Activated CD8-positive, alpha-beta memory T cell treated with anti-CD3 and anti-CD28 coated beads, Interleukin-2, amount 50 U/mL, for 24 hours (primary cell): ENCODE results near the gene CYBRD1.
"Not testable (repeated sequence)": the region's sequence is repeated elsewhere in the genome, so short reads cannot be mapped to it uniquely, and the experiment has no call there.

Source experiments
- DNase-seq: peaks from one replicate; pipeline ENCODE4 v3.0.0-alpha.2; 2020; ENCODE audit errors: extremely low read depth

CYBRD1 gene, protein sequence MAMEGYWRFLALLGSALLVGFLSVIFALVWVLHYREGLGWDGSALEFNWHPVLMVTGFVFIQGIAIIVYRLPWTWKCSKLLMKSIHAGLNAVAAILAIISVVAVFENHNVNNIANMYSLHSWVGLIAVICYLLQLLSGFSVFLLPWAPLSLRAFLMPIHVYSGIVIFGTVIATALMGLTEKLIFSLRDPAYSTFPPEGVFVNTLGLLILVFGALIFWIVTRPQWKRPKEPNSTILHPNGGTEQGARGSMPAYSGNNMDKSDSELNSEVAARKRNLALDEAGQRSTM

DNA sequence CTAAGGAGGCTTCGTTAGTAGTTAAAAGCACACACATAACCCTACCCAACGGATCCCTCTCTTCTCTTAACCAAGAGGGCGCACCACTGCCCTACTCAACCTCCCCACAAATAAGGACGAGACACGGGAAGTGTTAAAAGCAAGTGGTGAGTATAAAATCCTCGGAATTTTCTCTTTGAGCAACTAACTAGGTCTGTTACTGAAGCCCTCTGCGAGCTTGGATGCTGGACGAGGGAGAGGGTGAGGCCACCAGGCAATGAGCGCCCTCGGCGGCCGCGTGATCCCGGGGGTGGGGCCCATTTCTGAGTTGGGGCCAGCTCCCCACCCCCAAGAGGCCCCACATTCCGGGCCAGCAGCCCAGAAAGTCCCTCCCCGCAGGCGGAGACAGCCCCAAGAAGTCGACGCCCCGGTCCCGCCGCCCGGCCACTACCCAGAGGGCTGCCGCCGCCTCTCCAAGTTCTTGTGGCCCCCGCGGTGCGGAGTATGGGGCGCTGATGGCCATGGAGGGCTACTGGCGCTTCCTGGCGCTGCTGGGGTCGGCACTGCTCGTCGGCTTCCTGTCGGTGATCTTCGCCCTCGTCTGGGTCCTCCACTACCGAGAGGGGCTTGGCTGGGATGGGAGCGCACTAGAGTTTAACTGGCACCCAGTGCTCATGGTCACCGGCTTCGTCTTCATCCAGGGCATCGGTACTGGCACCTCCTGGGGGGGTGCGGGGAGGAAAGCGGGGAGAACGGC, at the start of gene CYBRD1:
Gene CYBRD1, plus strand, starts transcription at position 423 of the 736 bp plus-strand sequence. Its CDS starts 72 bp downstream, at position 495.
- DNase-seq: no peak

DNA sequence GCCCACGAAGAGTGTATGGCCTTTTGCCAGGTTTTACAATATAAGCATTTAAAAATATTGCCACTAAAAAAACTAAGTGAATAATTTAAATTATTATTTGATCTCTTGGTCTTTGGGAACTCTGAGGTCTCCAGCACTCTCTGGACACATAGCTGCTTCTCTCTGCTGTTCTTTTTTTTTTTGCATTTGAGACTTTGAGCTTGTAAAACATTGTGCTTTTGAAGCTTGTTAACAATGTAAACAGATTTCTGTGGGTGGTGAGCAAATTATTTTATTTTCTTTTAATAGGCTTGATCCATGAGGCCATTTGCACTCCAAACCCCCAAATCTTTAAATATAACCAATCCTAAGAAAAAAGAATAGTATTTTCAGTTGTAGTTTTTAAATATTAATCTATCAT, 46.3 kb upstream of the CYBRD1 start:
- no peak for DNase-seq

DNA sequence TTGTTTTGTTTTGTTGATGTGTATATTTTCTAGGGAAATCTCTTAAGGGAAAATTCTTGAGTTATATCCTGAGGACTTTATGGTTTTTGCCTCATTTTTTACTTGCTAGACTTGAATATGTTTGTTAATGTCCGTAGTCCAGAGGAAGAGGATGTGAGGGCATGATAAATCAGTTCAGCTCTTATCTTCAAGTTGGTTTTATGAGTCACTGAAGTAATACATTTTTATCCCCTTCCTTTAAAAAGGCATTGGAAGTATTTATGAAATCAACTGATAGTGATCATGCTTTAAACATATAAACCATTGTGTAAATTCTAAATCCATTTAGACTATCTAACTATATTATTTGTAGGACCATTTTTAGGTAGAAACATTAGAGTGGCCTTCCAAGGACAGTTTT, 43.9 kb upstream of the CYBRD1 start:
- DNase-seq: no peak

DNA sequence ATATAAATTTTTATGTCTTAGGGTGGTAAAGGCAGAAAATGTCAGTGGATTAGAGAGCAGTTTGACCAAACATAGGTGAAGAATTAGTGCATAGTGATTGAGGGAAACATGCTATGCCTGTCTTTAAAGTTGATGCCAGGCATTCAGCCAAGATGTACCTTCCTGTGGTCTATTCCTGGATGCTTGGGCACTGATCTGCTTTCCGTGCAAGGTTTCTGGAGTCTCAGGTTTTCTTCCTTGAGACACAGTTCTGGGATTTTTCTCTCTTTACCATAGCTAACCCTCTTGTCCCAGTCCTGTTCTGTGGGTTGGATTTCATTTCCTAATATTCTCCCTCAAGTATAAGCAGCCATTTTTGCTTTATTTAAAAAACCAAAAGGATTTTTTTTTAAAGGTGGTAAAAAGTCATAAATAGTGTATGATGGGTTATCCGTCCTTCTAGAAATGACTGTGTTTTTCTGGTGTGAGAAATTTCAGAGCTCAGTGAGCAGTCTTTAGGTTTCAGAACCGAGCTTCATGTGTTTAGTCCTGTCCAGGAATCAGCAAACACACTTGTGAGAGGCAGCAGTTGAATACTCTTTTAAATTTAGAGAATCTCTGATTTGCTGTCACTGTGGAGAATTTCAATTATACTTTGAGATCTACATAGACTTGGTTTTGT, 43.0 kb upstream of the CYBRD1 start:
- no peak for DNase-seq

DNA sequence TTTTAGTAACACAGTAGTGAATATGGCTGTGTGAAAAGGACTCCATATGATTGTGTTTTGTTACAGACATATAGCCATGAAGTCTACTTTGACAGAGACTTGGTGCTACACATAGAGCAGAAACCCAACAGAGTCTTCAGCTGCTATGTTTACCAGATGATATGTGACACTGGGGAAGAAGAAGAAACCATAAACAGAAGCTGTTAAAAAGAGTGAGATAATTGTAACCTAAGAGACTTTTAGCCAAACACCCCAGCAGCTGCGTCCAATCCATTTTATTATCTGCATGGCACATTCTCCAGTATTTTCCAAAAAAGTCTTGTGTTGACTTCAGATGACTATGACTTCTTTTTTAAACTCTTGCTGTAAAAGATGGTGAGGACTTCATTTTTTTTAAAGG, 41.4 kb upstream of the CYBRD1 start:
- no peak for DNase-seq

DNA sequence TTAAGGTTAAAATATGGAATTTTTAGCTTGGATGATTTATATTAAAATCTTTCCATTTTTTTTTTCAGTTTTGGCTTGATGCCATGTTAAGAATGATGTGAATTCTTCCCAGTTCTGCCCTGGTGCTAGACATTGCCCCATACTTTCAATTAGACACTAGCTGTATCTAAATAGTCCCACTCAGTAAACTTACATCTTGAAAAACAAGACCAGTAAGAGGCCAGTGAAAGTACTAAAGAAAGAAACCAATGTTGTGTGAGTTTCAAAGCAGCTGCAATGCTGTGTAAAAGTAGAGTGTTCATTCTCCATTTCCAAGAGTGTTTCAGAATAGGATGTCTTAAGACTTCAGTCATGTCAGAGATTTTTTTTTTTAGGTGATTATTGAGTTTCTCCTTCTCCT, 40.0 kb upstream of the CYBRD1 start:
- DNase-seq: no peak

DNA sequence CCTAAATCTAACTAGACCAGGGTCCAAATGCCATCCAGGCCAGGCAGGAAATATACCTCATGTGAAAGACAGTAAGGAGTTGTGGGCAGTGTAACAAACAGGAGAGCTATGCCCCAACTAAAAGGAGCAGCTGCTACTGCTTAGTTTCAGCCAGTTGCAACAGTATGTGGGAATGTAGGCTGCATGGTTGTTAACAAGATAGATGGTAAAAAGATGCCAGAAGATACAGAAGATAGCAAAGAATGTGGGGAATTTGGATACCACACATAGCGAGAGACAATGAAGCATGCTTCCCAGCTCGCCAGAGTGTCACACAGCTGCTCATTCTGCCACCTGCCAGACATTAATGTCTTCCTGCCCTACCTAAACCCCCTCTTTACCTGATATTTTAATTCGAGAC, 39.4 kb upstream of the CYBRD1 start:
- DNase-seq: no peak

DNA sequence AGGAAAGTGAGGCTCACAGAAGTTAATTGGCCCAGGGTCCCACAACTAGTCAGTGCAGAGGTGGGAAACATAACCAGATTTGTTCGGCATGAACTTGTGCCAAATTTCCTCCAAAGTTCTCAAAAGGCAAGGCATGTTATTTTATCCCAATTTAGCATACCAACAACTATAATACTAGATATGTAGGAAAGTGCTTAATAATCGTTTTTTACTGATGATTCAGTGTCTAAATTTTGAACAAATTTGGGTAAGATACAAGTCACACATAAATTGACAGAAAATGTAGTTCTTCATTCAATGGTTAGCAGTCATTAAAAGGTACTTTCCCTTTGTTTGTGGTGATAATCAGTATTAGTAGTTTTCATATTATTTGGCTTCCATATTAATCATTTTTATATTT, 38.5 kb upstream of the CYBRD1 start:
- no peak for DNase-seq

DNA sequence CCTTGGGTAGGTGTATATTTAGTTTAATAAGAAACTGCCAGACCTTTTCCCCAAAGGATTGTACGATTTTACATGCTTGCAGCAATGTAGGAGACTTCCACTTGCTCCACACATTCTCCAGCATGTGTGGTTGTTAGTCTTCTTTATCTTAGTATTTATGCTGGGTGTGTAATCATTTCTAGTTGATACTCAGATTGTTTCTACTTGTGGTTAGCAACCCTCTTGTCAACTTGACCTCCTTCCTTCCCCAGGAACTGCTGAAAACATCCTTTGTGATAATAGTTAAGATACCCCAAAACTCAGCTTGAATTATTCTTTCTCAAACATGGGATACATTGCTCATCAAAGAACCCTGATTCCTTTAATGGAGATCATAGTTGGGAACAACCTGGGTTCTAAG, 37.2 kb upstream of the CYBRD1 start:
- DNase-seq: no peak

DNA sequence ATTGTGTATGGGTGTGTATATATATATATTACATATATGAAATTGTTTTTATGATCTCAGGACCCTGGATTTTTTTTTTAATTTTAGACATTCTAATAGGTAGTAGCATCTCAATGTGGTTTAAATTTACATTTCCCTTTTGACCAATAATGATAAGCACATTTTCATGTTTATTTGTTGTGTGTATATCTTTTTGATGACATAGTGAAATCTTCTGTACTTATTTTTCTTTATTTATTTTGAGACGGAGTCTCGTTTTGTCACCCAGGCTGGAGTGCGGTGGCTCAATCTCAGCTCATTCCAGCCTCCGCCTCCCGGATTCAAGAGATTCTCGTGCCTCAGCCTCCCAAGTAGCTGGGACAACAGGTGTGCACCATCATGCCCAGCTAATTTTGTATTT, 35.1 kb upstream of the CYBRD1 start:
- DNase-seq: no peak

DNA sequence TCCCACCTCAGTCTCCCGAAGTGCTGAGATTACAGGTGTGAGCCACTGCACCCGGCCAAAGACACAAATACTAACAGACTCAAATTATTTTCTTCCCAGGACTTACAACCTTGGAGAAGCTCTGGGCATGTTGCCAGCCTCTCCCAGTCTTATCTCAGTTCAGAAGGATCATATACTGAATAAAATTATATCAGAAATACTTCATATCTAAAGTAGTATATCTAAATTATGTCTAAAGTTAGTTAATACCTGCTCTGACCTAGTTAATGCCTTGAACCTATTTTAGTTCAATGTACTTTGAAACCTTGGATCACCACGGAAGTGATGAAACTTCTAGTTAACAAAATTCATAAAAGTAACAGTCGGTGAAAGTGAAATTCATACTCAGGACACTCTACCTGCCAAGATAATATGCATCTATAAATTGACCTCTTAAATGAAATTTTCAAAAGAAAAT, 34.4 kb upstream of the CYBRD1 start:
- no peak for DNase-seq

DNA sequence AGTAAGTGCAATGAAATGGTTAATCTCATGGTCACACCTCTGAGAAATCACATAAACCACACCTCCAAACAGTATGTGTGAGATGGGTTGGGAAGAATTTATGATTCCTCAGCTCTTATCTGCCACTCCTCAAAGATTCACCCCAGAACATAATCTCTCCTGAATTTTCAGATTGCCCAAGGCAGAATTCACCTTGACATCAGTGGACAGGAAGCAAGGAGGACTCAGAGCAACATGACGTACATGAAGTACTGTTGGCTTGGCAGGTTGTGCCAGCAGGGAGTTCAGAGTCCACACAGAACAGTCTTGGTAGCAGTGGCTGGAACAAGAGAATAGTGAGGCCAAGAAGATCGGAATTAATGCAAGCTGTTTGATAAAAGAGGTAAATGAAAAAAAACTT, 31.7 kb upstream of the CYBRD1 start:
- DNase-seq: no peak

DNA sequence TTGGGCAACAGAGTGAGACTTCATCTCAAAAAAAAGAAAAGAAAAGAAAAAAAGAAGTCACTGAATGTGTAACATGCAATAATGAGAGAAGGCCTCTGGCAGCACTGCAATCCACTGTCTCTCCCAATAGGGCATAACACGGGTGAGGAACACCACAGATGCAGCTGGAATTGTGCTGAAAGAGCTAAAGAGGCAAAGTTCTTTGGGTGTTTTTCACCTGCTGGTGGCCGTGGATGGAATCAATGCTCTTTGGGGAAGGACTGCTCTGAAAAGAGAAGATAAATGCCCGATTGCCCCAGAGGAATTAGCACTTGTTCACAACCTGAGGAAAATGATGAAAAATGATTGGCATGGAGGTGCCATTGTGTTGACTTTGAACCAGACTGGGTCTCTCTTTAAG, 31.0 kb upstream of the CYBRD1 start:
- DNase-seq: no peak

DNA sequence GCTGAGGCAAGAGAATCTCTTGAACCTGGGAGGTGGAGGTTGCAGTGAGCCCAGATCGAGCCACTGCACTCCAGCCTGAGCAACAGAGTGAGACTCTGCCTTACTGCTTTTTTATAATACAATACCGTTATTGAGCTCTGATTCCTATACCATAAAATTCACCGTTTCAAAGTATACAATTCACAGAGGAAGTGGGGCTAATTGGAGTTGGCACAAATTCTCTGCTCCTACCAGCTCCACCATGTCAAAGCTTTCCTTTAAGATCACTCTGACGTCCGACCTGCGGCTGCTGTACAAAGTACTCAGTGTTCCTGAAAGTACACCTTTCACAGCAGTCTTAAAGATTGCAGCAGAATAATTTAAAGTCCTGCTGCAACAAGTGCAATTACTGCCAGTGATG, 29.6 kb upstream of the CYBRD1 start:
- DNase-seq: no peak

DNA sequence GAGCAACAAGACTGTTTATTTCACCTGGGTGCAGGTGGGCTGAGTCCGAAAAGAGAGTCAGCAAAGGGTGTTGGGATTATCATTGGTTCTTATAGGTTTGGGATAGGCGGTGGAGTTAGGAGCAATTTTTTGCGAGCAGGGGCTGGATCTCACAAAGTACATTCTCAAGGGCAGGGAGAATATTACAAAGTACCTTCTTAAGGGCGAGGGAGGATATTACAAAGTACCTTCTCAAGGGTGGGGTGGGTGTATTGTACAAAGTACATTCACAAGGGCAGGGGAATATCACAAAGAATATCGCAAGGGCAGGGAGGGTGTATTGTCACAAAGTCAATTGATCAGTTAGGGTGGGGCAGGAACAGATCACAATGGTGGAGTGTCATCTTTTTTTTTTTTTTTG, 24.6 kb upstream of the CYBRD1 start:
- DNase-seq: not testable (repeated sequence)

DNA sequence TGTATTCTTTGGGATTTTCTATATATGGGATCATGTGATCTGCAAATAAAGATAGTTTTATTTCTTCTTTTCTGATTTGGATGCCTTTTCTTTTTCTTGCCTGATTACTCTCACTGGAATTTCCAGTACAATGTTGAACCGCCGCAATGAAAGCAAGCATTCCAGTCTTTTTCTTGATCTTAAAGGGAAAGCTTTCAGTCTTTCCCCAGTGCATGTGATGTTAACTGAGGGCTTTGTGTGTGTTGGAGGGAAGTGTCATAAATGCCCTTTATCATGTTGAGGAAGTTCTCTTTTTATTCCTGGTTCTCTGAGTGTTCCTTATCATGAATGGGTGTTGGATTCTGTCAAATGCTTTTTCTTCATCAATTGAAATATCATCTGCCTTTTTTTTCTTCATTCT, 16.9 kb upstream of the CYBRD1 start:
- DNase-seq: no peak

DNA sequence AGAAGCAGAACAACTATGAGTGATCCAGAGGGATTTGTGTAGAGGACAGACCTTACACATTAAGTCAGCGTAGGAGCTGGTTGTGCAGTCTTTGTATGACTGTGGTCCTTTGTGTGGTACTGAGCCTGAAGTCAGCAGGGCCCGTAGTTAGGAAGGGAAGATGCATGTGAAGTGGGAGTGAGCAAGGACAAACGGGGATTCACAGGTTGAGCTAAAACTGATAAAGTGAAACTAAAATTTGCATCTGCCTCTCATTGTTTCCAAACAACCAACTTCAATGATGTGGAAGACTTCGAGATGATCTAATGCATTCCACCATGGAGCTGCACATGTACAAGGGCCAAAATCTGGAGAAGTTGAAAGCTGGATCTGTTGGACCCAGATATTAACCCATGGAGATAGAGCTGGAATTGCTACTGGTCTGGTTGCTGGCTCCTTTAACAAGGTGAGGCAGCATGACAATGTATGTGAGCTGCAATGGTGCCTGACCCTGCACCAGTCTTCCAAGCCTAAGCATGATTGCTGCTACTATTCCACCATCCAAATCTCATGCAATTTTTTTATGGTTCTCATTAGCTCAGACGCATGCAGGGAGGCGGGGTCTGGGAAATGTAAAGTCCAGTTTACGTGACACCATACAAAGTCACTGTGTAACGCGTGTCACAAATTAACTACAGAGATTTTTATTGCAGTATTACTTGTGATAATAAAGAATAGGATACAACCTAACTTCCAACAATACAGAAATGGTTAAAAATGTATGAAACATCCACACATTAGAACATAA, 12.1 kb upstream of the CYBRD1 start:
- DNase-seq: no peak

DNA sequence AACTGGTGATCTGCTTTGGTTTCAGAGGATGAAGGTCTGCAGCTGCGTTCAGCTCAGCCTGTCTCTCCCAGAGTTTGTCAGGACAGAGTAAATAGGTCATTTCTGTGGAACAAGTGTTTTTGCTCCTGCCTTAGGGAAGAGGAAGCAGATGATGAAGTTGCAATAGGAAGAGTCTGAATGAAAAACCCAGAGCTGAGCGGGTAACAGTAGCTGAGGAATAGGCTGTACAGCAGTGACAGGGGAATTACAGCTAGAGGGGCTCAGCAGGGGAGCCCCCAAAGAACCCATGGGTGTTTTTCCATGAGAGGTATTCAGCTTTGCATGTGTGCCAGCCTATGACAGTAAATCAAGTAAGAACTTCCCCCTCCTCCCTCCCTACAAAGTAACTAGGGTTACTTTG, 10.3 kb upstream of the CYBRD1 start:
- DNase-seq: no peak

DNA sequence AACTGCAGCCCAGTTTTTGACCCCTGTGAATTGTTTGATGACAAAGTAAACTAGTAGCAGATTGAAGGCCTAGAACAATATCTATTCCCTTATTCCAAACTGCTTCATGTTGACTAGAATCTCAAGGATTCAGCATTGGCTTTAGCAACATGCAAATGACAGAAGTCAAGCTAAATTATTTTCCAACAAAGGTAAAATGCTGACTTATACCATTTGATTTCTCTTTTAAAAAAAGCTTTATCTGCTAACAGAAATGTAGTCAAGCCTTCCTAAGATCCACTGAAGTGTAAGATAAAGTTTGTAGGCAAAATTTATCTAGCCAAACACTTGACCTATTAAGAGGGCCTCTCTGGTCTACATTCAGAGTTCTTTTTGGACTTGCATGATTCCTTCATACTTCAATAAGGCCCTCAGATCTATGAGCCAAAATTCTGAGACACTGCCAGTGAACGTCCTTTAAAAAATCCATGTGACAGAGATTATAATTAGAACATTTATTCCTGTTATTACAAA, 9.5 kb upstream of the CYBRD1 start:
- DNase-seq: no peak

DNA sequence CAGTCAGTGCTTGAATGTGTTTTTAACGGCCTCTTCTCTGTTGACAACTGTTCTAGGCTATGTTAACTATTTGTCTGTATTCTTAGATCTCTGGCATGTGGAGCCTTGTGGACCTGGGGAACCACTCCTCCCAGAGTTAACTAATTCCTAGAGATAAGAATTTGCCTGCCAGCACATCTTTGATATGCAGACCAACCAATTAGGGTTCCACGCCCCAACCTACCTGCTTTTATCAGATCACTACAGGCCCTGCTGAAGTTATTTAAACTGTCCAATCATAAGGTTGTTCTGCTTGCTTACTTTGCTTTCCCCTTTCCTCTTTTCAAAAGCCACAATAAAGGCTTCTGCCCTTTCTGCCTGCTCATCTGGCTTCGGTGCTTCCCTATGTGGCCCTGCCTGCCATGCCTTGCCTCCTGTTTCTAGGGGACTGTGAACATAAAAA, 8.5 kb upstream of the CYBRD1 start:
- DNase-seq: no peak

DNA sequence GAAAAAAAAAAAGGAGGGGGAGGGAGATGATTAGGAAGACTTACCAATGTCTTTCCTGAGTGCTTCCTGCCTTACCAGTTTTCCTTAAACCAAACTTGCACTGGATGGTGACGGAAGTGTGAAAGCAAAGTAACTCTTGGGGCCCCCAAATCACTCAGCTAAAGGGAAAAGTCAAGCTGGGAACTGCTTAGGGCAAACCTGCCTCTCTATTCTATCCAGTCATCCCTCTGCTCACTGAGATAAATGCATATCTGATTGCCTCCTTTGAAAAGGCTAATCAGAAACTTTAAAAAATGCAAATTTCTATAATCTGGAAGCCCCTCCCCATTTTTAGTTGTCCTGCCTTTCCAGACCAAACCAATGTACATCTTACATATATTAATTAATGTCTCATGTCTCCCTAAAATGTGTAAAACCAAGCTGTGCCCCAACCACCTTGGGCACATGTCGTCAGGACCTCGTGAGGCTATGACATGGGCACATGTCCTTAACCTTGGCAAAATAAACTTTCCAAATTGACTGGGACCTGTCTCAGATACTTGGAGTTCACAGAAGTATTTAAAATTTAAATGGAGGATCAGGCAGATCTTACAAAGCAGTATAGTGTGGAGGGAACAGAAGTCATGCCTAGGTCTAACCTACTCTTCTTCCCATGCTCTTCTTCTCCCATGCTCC, 7.2 kb upstream of the CYBRD1 start:
- DNase-seq: no peak
